HTERT RPE-1 (cell line): Measurements from ENCODE around the gene SLC39A8.

ENCODE experiments used
- in situ Hi-C: fragments of 300-500 bp; cut with MboI; formaldehyde crosslinking; loops from 4 replicates; pipeline ENCODE4 v1.14.3; 2020; ENCODE audit warnings: low sequenced_read_pairs

SLC39A8 gene

GRCh38 chr4:102341201-102341600 is 4.1 kb downstream of the SLC39A8 start:
- in situ Hi-C loops, result no loop called here

GRCh38 chr4:102339018-102339417 is 6.3 kb downstream of the SLC39A8 start:
- in situ Hi-C loops, result no loop called here

- in situ Hi-C loops, result no loop called here
Measured at GRCh38 chr4:102338405-102338804, 6.9 kb downstream of the SLC39A8 start.

GRCh38 chr4:102335616-102336015 is 9.7 kb downstream of the SLC39A8 start:
- in situ Hi-C loops, result no loop called here

- in situ Hi-C loops, result no loop called here
Measured at GRCh38 chr4:102334624-102335023, 10.7 kb downstream of the SLC39A8 start.

- in situ Hi-C loops, result no loop called here
Measured at GRCh38 chr4:102333787-102334186, 11.5 kb downstream of the SLC39A8 start.

GRCh38 chr4:102328045-102328444 is 17.2 kb downstream of the SLC39A8 start:
- in situ Hi-C loops, result no loop called here

- in situ Hi-C loops, result no loop called here
Measured at GRCh38 chr4:102326951-102327350, 18.3 kb downstream of the SLC39A8 start.

- in situ Hi-C loops, result no loop called here
Measured at GRCh38 chr4:102324730-102325129, 20.6 kb downstream of the SLC39A8 start.

GRCh38 chr4:102322736-102323135 is 22.5 kb downstream of the SLC39A8 start:
- in situ Hi-C loops, result no loop called here

GRCh38 chr4:102321260-102321995 is 23.9 kb downstream of the SLC39A8 start:
- in situ Hi-C loops, result no loop called here

- in situ Hi-C loops, result no loop called here
Measured at GRCh38 chr4:102319594-102319993, 25.7 kb downstream of the SLC39A8 start.

GRCh38 chr4:102318526-102318925 is 26.8 kb downstream of the SLC39A8 start:
- in situ Hi-C loops, result no loop called here

GRCh38 chr4:102318105-102318504 is 27.2 kb downstream of the SLC39A8 start:
- in situ Hi-C loops, result no loop called here

GRCh38 chr4:102317459-102317858 is 27.8 kb downstream of the SLC39A8 start:
- in situ Hi-C loops, result no loop called here

- in situ Hi-C loops, result no loop called here
Measured at GRCh38 chr4:102316585-102316984, 28.7 kb downstream of the SLC39A8 start.

GRCh38 chr4:102315532-102315931 is 29.8 kb downstream of the SLC39A8 start:
- in situ Hi-C loops, result no loop called here

GRCh38 chr4:102312417-102312816 is 32.9 kb downstream of the SLC39A8 start:
- in situ Hi-C loops, result no loop called here

- in situ Hi-C loops, result no loop called here
Measured at GRCh38 chr4:102311912-102312311, 33.4 kb downstream of the SLC39A8 start.

GRCh38 chr4:102311407-102311806 is 33.9 kb downstream of the SLC39A8 start:
- in situ Hi-C loops, result no loop called here

GRCh38 chr4:102308032-102308799 is 37.1 kb downstream of the SLC39A8 start:
- in situ Hi-C loops, result no loop called here

- in situ Hi-C loops, result no loop called here
Measured at GRCh38 chr4:102305666-102306065, 39.6 kb downstream of the SLC39A8 start.
